A549 treated with CORT108297 at 1 μM for 4 hours (cell line): ENCODE measurements around the gene TGFB1I1. TPM values are rescaled to one million over a fixed set of nuclear protein-coding genes. Genes with fewer than 3 reads are reported as not detected.

Experiments
- total RNA-seq: library from RNA; stranded (reverse); fragments of 200-300 nt; extraction: Qiagen RNA extraction; gene quantifications from 5 replicates; pipeline ENCODE4 v1.2.3, GENCODE V29; 2022

TGFB1I1 gene
- total RNA-seq, result 35.9 to 63.4 TPM (median 47.8 TPM) in 5 replicates

DNA sequence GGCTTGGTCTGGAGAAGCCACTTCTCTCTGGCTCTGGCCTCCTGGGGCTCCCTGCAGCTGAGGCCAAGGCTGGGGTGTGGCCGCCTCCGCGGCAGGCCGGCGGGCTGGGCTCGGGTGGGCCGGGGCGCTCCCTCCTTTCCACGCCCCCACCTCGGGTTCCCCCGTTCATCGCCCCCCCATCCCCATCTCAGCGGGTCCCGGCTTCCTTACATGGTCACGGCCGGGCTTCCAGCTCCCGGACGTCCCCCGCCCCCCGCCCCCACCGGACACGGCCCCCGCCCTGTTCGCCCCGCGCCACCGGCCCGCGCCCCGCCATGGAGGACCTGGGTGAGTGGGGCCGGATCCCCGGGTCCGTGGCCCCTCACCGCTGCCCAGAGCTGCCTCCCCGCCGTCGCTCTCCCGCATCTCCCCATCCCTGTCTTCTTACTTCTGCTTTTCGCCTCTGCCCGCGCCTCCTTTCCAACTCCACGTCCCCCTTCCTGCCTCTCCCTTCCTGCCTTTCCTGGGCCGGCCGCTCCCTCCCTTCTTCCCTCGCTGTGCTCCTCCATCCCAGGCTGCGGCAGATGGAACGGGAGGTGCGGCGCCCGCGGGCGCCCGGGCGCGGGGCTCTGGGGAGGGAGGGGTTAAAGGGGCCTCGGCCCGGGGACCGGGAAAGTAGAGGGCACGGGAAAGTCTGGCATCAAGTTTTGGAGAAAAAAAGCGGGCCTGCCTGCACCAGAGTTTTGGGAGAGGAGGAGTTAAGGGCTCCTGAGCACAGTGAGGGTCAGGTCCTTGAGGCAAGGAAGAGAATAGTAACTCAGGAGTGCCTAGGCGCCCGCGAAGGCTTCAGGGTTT is at the start of gene TGFB1I1:
Gene TGFB1I1 (plus strand): TSS at position 278 of the 834 bp plus-strand sequence. CDS start 37 bp downstream, at position 315.

DNA sequence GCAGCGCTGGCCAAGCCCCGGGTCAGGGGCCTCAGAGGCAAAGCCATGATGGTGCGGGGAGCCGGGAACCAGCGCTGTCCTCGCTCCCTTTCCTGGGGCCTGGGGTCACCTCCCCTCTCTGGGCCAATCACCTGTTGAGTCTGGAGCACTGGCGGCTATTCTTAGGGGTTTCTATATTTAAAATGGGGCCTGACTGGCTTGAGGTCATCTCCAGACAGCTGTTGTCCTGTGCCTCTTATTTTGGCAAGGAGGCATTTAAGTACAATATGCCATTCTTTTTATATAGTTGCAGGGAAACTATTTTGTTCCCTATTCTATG is 43.7 kb upstream of the TGFB1I1 start, which contains the start of gene COX6A2:
Gene COX6A2 (minus strand): TSS at position 82 of the 319 bp plus-strand sequence. CDS start 35 bp downstream, at position 47.

GRCh38 chr16:31458844-31459686 is 12.9 kb upstream of the TGFB1I1 start, which contains the start of gene ARMC5:
Gene ARMC5, plus strand, starts transcription at chr16:31459501. Its CDS starts 24 bp downstream, at chr16:31459525.

DNA sequence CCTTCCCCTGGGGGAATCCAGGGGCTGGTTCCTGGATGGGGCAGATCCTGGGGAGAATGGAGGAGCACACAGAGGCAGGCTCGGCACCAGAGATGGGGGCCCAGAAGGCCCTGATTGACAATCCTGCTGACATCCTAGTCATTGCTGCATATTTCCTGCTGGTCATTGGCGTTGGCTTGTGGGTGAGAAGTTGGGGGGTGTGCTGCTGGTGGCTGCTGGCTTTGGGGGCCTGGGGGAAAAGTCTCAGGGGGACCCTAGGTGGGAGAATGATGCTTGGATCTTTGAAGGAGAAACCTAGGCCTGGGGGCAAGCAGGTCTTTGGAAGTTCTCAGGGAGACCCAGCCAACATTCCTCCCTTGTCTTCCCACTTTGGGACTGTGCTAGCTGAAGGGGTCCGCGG is 11.1 kb downstream of the TGFB1I1 start, which contains the start of gene SLC5A2:
Gene SLC5A2 (plus strand): TSS at position 43 of the 400 bp plus-strand sequence. CDS start 14 bp downstream, at position 57.

DNA sequence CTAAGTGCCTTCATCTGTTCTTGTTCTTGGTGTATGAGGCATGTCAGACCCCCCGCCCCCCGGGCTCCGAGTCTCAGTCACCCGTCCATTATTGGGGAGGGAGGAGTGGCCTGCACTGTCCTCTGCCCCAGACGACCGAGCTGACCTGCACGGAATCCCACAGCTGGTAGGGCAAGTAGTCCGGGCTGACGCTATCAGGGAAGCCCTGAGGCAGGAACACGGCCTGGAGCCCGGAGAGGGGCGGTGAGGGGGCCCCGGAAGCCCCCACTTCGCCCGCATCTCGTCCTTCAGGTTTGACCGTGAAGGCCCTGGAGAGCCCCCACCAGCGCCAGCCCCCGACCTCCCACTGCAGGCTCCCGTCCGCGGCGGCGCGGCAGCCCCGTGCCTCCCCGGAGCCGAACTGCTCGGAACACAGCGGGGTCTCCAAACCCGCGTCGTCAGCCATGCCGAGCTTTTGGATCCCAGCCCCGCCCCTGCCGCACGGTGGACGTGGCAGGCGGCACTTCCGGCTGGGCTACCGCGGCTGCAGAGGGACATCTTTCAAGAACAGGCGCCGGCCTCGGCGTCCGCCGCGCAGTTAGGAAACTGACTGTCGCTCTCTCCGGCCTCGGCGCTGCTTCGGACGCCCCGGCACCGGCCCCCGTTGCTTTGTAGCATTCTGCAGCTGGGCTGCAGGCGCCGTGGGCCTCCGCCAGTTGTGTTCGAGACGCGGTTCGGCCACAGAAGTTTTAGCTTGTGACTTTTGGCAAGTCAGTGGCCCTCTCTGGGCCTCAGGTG is 36.2 kb downstream of the TGFB1I1 start, which contains the start of gene RUSF1:
Gene RUSF1 (minus strand): TSS at position 463 of the 777 bp plus-strand sequence. CDS start 18 bp downstream, at position 445.

Other genes starting within 250 kb of the TGFB1I1 start
- gene ITGAM, start 212.2 kb upstream of the TGFB1I1 start, total RNA-seq, result 1.4 to 2.8 TPM (median 2.4 TPM) in 5 replicates
- gene ITGAX, start 117.0 kb upstream of the TGFB1I1 start, total RNA-seq, result 1.1 to 1.9 TPM (median 1.7 TPM) in 5 replicates
- gene ITGAD, start 78.8 kb upstream of the TGFB1I1 start, total RNA-seq, result 0.02 TPM in 1 of 5 replicates, not detected in the others
- gene COX6A2, start 43.8 kb upstream of the TGFB1I1 start, total RNA-seq, result not detected in 5 replicates
- 0.14 to 0.22 TPM (median 0.14 TPM) in 5 replicates for gene ZNF843, start 29.4 kb upstream of the TGFB1I1 start, total RNA-seq
- gene ARMC5, start 12.7 kb upstream of the TGFB1I1 start, total RNA-seq, result 6.7 to 15.2 TPM (median 11.1 TPM) in 5 replicates
- gene SLC5A2, start 11.0 kb downstream of the TGFB1I1 start, total RNA-seq, result 0.07 to 0.46 TPM (median 0.21 TPM) in 5 replicates
- gene RUSF1, start 36.2 kb downstream of the TGFB1I1 start, total RNA-seq, result 39.3 to 57.5 TPM (median 53.3 TPM) in 5 replicates
- not detected in 5 replicates for gene AHSP, start 55.7 kb downstream of the TGFB1I1 start, total RNA-seq